Hepatic stellate cell (primary cell): Measurements from ENCODE around the gene LYRM7.
"Not testable (repeated sequence)": the region's sequence is repeated elsewhere in the genome, so short reads cannot be mapped to it uniquely, and the experiment has no call there.

Experiments
- DNase-seq: peaks from one replicate; pipeline ENCODE4 v3.0.0; 2011; ENCODE audit warnings: low spot score

LYRM7 gene

DNA sequence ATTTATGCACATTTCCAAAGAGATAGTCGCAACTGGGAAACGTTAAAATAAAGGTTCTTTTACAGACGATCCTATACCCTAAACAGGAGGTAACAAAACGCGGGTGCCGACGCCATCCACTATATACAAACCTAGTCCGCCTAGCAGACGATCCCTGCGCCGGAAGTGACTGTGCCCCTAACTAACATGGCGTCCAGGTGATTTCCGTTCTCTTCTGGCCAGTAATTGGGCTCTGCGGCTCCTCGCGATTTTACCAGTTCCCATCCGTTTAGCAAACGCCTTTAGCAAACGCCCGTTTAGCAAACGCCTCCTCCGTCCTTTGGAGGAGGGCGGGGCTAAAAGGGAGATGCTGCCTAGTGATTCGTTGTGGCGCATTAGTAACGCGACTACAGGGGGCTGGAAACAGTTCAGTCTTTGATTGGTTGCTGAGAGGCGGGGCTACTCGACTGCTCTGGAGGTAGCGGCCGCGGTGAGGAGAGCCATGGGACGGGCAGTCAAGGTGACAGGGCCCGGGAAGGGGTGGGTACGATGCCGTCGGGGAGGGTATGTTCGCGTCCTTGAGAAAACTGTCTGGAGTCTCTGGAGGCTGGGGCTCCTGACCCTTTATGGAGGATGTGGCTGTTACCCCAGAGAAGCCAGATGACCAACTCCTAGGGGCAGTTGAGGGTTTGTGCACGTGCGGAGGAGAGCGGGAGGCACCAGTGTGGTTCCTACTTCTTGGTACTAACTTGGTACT is at the start of gene LYRM7:
TSS of gene LYRM7 (plus strand) at position 405 of the 736 bp plus-strand sequence. CDS start at position 482, 77 bp downstream.
- DNase-seq = peak; percentile 90

DNA sequence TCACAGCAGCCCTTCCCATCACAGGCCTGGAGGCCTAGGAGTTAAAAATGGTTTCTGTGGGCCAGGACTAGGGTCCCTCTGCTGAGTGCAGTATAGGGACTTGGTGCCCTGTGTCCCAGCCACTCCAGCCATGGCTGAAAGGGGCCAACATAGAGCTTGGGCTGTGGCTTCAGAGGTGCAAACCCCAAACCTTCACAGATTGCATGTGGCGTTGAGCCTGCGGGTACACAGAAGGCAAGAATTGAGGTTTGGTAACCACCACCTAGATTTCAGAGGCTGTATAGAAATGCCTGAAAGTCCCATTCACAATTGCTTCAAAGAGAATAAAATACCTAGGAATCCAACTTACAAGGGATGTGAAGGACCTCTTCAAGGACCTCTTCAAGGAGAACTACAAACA is 43.5 kb upstream of the LYRM7 start:
- not testable (repeated sequence) for DNase-seq

DNA sequence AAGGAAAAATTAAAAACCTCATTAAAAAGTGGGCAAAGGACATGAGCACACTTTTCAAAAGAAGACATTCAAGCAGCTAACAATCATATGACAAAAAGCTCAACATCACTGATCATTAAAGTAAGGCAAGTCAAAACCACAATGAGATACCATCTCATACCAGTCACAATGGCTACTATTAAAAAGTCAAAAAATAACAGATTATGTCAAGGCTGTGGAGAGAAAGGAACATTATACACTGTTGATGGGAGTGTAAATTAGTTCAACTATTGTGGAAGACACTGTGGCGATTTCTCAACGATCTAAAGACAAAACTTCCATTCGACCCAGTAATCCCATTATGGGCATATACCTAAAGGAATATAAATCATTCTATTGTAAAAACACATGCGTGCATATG is 41.4 kb upstream of the LYRM7 start:
- no peak for DNase-seq

DNA sequence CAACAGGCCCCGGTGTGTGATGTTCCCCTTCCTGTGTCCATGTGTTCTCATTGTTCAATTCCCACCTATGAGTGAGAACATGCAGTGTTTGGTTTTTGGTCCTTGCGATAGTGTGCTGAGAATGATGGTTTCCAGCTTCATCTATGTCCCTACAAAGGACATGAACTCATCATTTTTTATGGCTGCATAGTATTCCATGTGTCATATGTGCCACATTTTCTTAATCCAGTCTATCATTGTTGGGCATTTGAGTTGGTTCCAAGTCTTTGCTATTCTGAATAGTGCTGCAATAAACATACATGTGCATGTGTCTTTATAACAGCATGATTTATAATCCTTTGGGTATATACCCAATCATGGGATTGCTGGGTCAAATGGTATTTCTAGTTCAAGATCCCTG is 37.7 kb upstream of the LYRM7 start:
- DNase-seq = not testable (repeated sequence)

DNA sequence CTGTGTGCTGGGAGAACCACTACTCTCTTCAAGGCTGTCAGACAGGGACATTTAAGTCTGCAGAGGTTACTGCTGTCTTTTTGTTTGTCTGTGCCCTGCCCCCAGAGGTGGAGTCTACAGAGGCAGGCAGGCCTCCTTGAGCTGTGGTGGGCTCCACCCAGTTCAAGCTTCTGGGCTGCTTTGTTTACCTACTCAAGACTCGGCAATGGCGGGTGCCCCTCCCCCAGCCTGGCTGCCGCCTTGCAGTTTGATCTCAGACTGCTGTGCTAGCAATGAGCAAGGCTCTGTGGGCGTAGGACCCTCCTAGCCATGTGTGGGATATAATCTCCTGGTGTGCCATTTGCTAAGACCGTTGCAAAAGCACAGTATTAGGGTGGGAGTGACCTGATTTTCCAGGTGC is 32.3 kb upstream of the LYRM7 start:
- DNase-seq = not testable (repeated sequence)

DNA sequence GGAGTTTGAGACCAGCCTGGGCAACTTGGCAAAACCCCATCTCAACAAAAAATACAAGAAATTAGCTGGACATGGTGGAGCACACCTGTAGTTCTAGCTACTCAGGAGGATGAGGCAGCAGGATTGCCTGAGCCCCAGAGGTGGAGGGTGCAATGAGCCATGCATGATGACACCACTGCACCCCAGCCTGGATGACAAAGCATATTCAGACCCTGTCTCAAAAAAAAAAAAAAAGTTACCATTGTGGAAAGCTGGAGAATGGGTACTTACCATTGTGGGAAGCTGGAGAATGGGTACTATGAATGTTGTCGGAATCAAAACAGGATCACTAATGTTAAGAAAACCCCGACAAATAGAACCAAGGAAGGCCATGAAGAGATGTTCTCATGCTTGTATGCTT is 31.4 kb upstream of the LYRM7 start:
- no peak for DNase-seq

DNA sequence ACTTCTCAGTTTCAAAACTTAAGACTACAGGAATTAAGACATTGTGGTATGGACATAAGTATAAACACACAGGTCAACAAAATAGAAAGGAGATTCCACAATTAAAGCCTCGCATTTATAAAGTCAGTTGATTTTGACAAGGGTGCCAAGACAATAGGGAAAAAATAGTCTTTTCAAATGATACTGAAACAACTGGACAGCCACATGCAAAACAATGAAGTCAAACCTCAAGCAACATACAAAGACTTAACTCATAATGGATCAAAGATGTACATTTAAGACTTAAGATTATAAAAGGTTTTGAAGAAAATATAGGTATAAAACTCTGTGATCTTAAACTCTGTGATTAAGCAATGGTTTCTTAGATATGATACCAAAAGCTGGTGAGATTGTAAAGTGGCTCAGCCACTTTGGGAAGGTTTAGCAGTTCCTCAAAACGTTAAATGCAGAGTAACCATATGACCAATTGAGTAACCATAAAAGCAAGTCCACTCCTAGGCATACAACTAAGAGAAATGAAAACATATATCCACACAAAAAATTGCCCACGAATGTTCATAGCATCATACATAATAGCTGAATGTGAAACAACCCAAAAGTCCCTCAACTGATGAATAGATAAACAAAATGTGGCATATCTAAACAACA is 27.6 kb upstream of the LYRM7 start:
- no peak for DNase-seq

DNA sequence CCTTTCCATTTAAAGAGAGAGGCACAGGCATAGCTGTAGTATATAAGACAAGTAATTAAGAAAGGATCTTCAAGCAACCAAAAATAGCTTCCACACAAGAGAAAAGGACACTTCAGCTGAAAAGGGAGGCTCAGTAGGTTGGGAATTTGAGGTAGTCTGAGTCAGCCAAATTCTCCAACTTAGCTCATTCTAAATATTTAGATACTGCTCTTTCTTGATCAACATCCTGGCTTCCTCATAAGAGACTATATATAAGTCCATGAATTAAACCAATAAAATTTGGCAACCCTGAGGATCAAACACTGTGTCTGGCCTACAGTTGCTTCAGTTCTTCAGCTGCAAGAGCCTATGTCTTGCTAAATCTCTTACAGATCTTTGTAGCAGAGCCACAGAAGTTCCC is 23.5 kb upstream of the LYRM7 start:
- DNase-seq = no peak

DNA sequence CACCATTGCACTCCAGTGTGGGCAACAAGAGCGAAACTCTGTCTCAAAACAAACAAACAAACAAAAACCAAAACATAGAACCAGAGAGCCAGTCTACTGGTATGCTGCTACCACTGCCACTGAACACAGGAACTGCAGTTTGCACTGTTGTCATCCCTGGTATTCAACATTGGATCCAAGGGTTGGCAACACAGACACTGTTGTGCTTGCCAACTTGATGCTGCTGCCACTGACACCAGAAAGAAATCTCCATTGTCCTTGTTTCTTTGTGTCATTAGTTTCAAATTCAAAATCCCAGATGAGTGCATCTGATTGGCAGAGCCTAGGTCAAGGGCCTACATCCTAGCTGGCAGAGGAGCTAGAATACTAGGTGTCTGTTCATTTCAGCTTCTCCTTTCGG is 21.9 kb upstream of the LYRM7 start:
- no peak for DNase-seq

DNA sequence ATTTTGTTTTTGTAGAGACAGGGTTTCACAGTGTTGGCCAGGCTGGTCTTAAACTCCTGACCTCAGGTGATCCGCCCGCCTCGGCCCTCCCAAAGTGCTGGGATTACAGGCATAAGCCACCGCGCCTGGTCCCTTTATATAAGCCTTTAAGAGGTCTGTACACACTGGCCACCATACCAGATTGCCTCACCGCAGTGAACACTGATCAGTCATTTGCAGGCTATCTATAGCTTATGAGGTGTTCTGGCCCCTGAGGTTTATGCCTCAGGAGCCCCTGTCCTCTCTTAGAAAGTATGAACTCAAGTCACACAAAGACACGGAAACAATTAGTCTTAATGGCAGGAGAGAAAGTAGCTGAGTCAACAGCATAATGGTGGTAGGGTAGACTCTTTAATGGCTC is 20.3 kb upstream of the LYRM7 start:
- DNase-seq = no peak

DNA sequence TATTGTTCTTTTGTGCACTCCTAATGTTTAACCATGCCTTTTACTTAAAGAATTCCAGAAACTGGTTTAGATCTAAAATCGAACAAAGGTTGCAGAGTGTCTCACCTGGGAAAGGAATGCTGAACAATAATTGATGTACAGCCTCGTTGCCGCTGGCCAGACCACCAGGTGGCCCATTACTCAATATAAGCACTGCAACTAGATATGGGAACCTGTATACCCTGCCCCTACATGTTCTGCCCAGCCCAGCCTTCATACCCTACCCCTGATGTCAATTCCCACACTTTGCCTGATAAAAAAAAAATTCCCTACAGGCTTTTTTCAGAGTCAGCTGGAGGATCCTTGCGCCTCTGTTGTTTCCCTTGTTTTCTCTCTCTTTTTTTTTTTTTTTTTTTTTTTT is 19.5 kb upstream of the LYRM7 start:
- no peak for DNase-seq

DNA sequence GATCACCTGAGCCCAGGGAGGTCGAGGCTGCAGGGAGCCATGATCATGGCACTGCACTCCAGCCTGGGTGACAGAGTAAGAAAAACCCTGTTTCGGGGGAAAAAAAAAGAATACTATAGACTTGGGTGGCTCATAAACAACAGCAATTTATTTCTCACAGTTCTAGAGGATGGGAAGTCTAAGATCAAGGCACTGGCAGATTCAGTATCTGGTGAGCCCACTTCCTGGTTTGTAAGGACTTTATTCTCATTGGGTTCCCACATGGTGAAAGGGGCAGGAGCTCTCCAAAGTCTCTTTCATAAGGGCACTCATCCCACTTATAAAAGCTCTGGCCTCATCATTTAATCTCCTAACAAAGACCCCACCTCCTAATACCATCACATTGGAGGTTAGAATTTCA is 14.4 kb upstream of the LYRM7 start:
- DNase-seq = no peak

DNA sequence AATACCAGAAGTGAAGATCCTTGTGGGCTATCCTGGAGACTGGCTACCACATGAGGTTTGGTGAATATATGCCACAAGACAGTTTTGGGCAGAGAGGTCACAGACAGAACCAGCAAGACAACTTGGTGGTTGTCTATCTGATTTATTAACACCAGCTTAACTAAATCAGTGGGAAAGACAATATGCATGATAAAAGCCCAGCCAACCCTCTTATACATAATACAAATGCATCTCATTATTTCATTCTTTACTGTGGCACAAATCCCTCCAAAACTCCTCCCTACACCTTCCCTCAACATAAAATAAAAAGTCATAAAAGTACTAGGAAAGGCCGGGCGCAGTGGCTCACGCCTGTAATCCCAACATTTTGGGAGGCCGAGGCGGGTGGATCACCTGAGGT is 13.8 kb upstream of the LYRM7 start:
- DNase-seq = no peak

DNA sequence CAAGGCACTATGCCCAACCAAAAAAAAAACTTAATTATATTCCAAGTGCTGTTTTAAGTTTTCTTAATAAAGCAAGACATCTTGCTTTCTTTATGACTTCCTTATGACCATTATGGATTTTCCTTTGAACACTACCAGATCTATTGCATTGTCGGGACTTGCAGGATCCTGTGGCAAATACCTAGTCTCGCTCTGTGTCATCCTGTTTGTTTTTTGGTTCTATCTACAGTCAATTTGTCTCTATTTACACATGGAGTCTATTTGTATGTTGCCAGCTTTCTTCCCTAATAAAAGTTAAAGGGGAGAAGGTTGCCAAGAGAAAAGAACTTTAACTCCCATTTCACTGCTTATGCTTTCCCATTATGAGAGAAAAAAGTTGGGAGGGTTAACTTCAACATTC is 10.6 kb upstream of the LYRM7 start:
- no peak for DNase-seq

DNA sequence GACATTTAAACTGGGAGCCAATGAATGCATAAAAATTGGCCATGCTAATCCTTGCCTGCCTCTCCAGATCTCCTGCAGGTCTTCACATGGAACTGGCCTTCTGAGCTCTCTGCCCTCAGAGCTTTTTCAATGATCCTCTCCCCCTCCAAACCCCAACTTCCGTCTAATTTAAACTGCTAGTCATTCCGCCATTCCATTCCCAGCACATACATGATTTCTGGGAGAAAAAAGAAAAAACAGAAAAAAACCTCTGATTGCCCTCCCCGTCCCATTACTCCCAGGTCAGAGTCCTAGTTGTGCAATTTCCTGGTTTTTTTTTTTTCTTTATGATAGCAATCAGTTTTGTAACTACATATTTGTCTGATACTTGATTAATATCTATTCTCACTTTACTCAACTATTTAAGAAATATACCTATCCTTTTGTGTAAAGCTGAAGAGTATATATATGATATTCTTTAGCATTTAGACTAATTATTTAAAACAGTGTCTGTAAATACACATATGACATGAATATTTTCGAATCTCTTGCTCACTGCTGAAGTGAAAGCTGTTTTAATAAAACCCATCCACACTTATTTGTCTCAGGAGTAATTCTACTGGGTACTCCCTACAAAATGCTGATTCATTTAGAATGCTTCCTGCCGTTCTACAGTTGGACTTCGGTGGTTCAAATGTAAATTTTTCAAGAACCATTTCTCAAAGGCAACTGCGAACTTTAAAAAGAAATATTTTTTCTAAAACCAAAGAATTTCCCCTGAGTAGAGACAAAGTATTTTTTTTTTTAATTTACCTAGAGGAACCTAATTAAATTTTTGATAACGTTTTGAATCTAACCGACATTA is 7.2 kb upstream of the LYRM7 start:
- DNase-seq = peak; percentile 28

DNA sequence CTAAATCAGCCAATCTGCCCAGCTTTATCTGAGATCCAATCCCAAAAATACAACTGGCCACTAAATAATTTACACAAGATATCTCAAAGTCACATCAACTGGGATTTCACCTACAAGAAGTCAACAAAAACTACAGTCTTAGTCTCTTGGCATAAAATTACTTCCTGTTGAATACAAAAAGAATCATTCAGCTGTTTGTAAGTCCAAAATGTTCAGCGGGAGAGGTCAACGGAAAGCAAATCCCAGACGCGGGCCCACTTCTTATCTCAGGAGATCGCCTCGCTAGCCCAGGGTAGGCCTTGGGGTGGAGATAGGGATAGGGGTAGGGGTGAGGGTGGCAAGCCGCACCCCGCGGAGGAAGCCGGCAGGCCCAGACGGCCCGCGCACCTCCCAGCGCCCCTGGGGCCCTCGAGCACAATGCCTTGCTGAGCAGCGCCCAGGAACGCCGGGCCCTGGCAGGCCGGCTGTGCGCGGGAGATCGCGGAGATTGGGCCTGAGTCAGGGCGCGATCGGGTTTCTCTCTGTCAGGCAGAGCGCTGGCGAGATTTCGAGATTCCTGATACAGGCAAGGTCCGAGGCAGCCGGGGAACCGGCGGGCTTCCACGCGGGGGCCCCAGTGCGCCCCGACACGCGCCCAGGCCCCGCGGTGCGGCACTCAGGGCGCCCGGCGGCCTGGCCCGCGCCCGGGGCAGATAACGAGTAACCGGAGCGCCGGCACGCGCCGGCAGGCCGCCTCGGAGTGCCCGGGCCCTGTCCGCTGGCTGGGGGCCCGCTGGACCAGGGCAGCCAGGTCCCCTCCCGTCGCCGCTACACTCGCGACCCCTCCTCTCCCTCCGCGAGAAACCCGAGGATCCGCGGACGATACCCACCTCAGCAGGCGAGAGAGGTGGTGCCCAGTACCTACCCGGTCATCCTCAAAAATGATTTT is 6.3 kb upstream of the LYRM7 start:
- peak; percentile 75 for DNase-seq

DNA sequence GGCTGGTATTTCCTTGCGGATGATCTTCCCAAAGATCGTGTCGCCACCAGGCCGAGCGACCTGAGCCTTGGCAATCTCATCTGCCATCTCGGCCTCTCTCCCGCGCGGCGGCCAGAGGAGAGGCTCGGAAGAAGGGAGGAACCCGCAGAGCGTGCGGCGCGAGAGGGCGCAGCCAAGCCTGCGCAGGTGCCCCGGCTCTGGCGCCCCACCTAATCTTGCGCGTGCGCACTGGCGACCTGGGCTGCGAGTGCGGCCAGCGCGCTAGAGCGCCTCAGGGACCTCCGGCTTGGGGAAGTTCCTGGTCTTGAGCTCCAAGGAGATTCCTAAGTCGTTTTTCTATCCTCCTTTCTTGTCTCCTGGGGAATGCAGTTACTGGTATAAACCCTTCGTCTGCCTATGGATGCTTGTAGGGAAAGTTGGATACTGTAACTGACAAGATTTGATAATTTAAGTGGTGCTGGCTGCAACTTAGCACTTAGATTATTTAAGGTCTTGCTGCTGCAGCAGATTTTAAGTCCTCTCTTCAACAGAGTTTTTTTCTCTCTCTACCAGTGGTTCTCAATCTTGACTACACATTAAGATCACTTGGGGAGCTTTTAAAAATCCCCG is 5.5 kb upstream of the LYRM7 start, which contains the start of gene HINT1:
TSS of gene HINT1 (minus strand) at position 138 of the 609 bp plus-strand sequence. CDS start at position 87, 51 bp downstream.
- peak; percentile 96 for DNase-seq

DNA sequence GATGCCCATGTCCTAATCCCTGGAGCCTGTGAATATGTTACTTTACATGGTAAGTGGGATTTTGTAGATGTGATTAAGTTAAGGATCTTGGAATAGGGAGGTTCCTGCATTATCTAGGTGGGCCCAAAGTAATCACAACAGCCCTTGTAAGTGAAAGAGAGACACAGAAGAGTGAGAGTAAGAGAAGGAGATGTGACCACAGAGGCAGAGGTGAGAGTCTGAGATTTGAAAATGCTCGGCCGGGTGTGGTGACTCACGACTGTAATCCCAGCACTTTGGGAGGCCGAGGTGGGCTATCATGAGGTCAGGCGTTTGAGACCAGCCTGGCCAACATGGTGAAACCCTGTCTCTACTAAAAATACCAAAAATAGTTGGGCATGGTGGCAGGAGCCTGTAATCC is 3.1 kb upstream of the LYRM7 start:
- DNase-seq = no peak

DNA sequence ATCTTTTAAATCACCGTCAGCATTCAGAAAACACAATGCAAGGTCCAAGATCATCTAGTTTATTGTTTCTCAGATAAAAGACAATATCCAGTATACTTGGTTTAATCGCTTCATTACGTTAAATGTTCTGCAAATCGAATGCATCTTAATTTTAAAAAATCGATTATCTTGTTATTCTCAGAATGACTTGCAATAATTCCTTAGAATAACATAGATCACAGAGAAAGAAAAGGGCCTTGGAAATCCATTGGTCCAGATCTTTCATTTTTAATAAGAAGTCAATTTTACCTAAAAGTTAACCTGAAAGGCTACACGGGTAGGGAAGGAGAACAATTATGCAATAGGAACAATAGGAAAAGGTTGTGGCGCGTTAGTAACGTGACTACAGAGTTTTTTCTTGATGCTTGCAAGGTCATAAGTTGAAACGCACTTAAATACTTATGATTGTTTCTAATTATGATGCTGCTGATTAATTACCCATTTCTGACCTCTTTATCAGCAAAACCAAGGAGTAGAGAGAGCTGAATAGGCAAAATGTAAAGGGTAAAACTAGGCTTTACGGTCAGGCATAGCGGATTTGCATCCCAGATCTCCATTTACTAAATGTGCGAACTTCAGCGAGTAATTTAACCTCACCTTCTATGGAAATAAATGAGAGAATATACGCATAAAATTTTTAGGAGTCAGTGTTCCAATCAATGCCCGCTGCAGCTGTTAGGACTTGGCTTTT is 769 bp upstream of the LYRM7 start:
- DNase-seq = no peak

DNA sequence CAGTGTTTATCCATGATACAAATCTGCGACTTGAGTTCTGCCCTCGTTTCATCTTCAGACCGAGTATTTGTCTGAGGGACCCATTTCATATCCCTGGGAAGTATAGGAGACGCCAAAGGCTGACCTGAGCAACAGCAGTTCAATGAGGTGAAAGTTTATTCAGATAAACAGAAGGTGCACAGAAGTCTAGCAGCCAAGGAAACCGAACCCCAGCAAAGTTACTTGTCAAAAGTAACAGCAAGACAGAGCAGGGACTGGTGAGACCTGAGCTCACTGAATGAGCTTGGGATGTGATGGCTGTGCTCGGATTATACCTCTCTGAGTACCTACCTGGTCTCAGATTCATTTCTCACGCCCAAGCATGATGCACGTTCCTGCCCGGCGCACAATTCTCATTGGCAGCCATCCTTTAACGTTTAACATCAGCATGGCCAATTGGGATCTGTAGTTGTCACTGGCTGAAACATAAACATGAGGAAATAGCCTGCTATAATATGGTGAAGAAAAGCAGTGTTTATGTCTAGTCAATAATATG is 599 bp downstream of the LYRM7 start:
- DNase-seq = no peak
